WTC11 (cell line): ENCODE measurements around the gene DNAJC17. TPM values are rescaled to one million over a fixed set of nuclear protein-coding genes. Genes with fewer than 3 reads are reported as not detected.

Experiments used
- ATAC-seq: fragments of 200-7000 bp; cut with Tn5 transposase; 2 replicates; pipeline ENCODE4 v1.10.0; 2021; ENCODE audit warnings: mild to moderate bottlenecking, moderate library complexity
- CTCF ChIA-PET: fragments of 300-600 bp; sonication (Branson Sonifier 250); formaldehyde crosslinking; loops from one replicate; lab custom pipeline; 2021; ENCODE audit warnings: antibody characterized with exemption; lab: Charles Lee
- POLR2A ChIA-PET: fragments of 350-600 bp; sonication (Branson Sonifier 250); formaldehyde crosslinking; loops from one replicate; lab custom pipeline; 2021; ENCODE audit warnings: antibody characterized with exemption; lab: Charles Lee
- DNase-seq: peaks from one replicate; pipeline ENCODE4 v3.0.0; 2021; ENCODE audit warnings: low spot score
- H3K27ac Mint-ChIP-seq: 2 replicates; pipeline ENCODE4 v1.8.0; 2021; ENCODE audit warnings: mixed read lengths
- H3K27me3 Mint-ChIP-seq: 2 replicates; pipeline ENCODE4 v1.8.0; 2021; ENCODE audit warnings: low read depth, mild to moderate bottlenecking, moderate library complexity, mixed read lengths
- H3K36me3 Mint-ChIP-seq: 2 replicates; pipeline ENCODE4 v1.8.0; 2021; ENCODE audit warnings: mixed read lengths
- H3K4me1 Mint-ChIP-seq: 2 replicates; pipeline ENCODE4 v1.8.0; 2022; ENCODE audit warnings: mixed read lengths
- H3K4me3 Mint-ChIP-seq: 2 replicates; pipeline ENCODE4 v1.8.0; 2021; ENCODE audit warnings: mild to moderate bottlenecking, moderate library complexity, mixed read lengths
- H3K9me3 Mint-ChIP-seq: 2 replicates; pipeline ENCODE4 v1.8.0; 2021; ENCODE audit warnings: mixed read lengths
- ARID4B ChIP-seq: sonication (generic); formaldehyde crosslinking; IDR thresholded peaks from 2 replicates; pipeline ENCODE4 v1.8.0; 2023; ENCODE audit warnings: missing genetic modification reagents, mild to moderate bottlenecking, borderline replicate concordance
- ATF6 ChIP-seq: sonication (generic); formaldehyde crosslinking; IDR thresholded peaks from 2 replicates; pipeline ENCODE4 v1.8.1; 2023; ENCODE audit warnings: mild to moderate bottlenecking, missing genetic modification reagents
- FOXK1 ChIP-seq: sonication (generic); formaldehyde crosslinking; IDR thresholded peaks from 2 replicates; pipeline ENCODE4 v1.8.0; 2022; ENCODE audit warnings: mild to moderate bottlenecking, moderate library complexity, missing genetic modification reagents
- MYBL2 ChIP-seq: sonication (generic); formaldehyde crosslinking; IDR thresholded peaks from 2 replicates; pipeline ENCODE4 v1.8.1; 2023; ENCODE audit warnings: mild to moderate bottlenecking, moderate library complexity, missing genetic modification reagents
- NFE2L1 ChIP-seq: sonication (generic); formaldehyde crosslinking; IDR thresholded peaks from 2 replicates; pipeline ENCODE4 v1.8.1; 2023; ENCODE audit warnings: missing genetic modification reagents
- PREB ChIP-seq: sonication (generic); formaldehyde crosslinking; IDR thresholded peaks from 2 replicates; pipeline ENCODE4 v1.8.1; 2022; ENCODE audit warnings: mild to moderate bottlenecking, missing genetic modification reagents, moderate library complexity, borderline replicate concordance
- RORB ChIP-seq: fragments of 250-450 bp; sonication (Bioruptor Pico); IDR thresholded peaks from 2 replicates; pipeline ENCODE4 v1.9.0; 2021; ENCODE audit warnings: mild to moderate bottlenecking
- ZNF121 ChIP-seq: sonication (generic); formaldehyde crosslinking; IDR thresholded peaks from 2 replicates; pipeline ENCODE4 v1.8.0; 2023; ENCODE audit warnings: missing genetic modification reagents
- ZNF263 ChIP-seq: sonication (generic); formaldehyde crosslinking; IDR thresholded peaks from 2 replicates; pipeline ENCODE4 v1.8.1; 2022; ENCODE audit warnings: low read depth, mild to moderate bottlenecking, moderate library complexity, missing genetic modification reagents
- ZNF423 ChIP-seq: fragments of 250-450 bp; sonication (Bioruptor Pico); IDR thresholded peaks from 2 replicates; pipeline ENCODE4 v2.1.2; 2022; ENCODE audit warnings: mild to moderate bottlenecking, moderate library complexity
- total RNA-seq: library from RNA; stranded (reverse); gene quantifications from 3 replicates; pipeline ENCODE4 v1.2.3, GENCODE V29; 2021
- TF ChIP-seq, protein P1 (sequence below): sonication (generic); formaldehyde crosslinking; IDR thresholded peaks from 2 replicates; pipeline ENCODE4 v1.8.1; 2022; ENCODE audit warnings: low read depth, mild to moderate bottlenecking, moderate library complexity, missing genetic modification reagents, borderline replicate concordance
- TF ChIP-seq, protein P2 (sequence below): sonication (generic); formaldehyde crosslinking; IDR thresholded peaks from 2 replicates; pipeline ENCODE4 v1.8.1; 2023; ENCODE audit warnings: mild to moderate bottlenecking, missing genetic modification reagents
- TF ChIP-seq, protein P3 (sequence below): sonication (generic); formaldehyde crosslinking; IDR thresholded peaks from 2 replicates; pipeline ENCODE4 v1.8.0; 2022; ENCODE audit warnings: missing genetic modification reagents

The DNAJC17 gene
- total RNA-seq, 1 experiment from 2014 or later: 49.8 TPM

DNA sequence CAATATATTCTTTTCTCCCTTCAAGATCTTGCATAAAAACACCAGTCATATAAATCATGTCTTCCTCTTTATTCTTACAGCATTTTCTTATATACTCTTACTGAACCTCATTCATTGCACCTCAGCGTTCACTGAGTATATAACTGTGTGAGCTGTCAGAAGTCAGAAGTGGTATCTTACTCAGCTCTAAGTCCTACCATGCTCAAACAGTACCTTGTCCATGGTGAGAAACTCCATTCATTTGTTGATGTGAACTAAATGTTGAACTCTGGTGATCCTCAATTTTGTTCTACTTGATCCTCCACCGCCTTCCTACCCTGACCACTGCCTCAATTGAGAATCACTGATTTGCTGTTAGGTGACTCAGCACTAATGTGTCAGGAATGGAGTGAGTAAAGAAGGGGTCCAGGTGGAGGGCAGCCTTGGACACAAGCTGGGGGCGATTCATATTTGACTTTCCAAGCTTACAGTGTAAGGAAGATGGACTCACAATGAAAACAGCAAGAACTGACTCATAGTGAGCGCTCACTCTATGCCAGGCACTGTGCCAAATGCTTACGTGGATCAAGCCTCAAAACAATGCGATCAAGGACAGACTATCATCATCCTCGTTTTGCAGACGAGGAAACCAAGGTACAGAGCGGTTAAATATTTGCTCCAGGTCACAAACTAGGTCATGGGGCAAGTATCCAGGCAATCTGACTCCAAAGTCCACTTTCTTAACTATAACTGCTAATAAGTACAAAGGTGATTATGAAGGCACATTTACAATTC, 13.9 kb downstream of the DNAJC17 start:
- ATAC-seq: no peak
- peak overlapping the region; percentile 2; the same call in 1 of the 2 replicates for H3K27ac Mint-ChIP-seq
- TF ChIP-seq RORB: no peak
- no peak for TF ChIP-seq ATF6 (CRISPR knock-in tag)
- TF ChIP-seq ZNF423: no peak
- no peak for TF ChIP-seq PREB
- no peak for TF ChIP-seq FOXK1 (CRISPR knock-in tag)
- no peak for TF ChIP-seq ZNF263
- TF ChIP-seq, protein P1, sequence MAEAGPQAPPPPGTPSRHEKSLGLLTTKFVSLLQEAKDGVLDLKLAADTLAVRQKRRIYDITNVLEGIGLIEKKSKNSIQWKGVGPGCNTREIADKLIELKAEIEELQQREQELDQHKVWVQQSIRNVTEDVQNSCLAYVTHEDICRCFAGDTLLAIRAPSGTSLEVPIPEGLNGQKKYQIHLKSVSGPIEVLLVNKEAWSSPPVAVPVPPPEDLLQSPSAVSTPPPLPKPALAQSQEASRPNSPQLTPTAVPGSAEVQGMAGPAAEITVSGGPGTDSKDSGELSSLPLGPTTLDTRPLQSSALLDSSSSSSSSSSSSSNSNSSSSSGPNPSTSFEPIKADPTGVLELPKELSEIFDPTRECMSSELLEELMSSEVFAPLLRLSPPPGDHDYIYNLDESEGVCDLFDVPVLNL: no peak
- TF ChIP-seq, protein P2, sequence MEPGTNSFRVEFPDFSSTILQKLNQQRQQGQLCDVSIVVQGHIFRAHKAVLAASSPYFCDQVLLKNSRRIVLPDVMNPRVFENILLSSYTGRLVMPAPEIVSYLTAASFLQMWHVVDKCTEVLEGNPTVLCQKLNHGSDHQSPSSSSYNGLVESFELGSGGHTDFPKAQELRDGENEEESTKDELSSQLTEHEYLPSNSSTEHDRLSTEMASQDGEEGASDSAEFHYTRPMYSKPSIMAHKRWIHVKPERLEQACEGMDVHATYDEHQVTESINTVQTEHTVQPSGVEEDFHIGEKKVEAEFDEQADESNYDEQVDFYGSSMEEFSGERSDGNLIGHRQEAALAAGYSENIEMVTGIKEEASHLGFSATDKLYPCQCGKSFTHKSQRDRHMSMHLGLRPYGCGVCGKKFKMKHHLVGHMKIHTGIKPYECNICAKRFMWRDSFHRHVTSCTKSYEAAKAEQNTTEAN (CRISPR knock-in tag): no peak
- TF ChIP-seq, all 79 proteins: peak for 0
- Mint-ChIP-seq H3K4me3 (no peak overlapping the region), H3K36me3 (peaks cover 10% of the 10 kb centered on the region), H3K9me3 (no peaks in the 10 kb centered on the region), H3K27me3 (no peaks in the 10 kb centered on the region), H3K4me1 (peaks cover 46% of the 10 kb centered on the region)
- POLR2A ChIA-PET: interaction anchor here (0.6 kb wide), 1 partner anchor 8 kb away, joined by 3 read pairs; no protein-coding TSS in a partner anchor
- CTCF ChIA-PET: interaction anchor here (1.0 kb wide), 1 partner anchor 22 kb away, joined by 3 read pairs; no protein-coding TSS in a partner anchor
- DNase-seq: no peak

DNA sequence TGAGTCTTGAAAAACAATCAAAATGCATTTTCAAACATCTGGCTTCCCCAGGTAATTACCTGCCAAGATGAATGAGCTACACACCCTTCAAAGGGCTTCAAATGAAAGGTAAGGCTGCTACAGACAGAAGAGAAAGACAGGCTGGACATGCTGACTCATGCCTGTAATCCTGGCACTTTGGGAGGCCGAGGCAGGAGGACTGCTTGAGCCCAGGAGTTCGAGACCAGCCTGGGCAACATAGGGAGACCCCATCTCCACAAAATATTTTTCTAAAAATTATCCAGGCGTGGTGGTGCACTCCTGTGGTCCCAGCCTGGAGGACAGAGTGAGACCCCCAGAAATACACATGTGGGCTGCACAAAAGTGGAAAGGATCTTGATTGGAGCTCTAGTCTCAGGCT, 14.9 kb downstream of the DNAJC17 start:
- CTCF ChIA-PET: interaction anchor here (0.7 to 1.0 kb wide), 3 partner anchors 14 to 103 kb away, joined by 3 read pairs; partner anchors contain the start of genes DNAJC17 and ZFYVE19
- no peak overlapping the region; the same call in 1 of the 2 replicates for H3K27ac Mint-ChIP-seq
- POLR2A ChIA-PET: interaction anchor here (0.6 kb wide), 1 partner anchor 9 kb away, joined by 3 read pairs; no protein-coding TSS in a partner anchor

More for the DNA sequence above, 14.9 kb downstream of the DNAJC17 start:
- DNase-seq (no peak), ATAC-seq (no peak)
- Mint-ChIP-seq H3K27me3 (no peaks in the 10 kb centered on the region), H3K9me3 (no peaks in the 10 kb centered on the region), H3K4me3 (no peak overlapping the region), H3K4me1 (peaks cover 48% of the 10 kb centered on the region), H3K36me3 (peaks cover 10% of the 10 kb centered on the region)
- no peak for TF ChIP-seq ARID4B (CRISPR knock-in tag)
- TF ChIP-seq ZNF121 (CRISPR knock-in tag): peak; percentile 82
- no peak for TF ChIP-seq NFE2L1 (CRISPR knock-in tag)
- no peak for TF ChIP-seq MYBL2 (CRISPR knock-in tag)
- TF ChIP-seq, protein P3, sequence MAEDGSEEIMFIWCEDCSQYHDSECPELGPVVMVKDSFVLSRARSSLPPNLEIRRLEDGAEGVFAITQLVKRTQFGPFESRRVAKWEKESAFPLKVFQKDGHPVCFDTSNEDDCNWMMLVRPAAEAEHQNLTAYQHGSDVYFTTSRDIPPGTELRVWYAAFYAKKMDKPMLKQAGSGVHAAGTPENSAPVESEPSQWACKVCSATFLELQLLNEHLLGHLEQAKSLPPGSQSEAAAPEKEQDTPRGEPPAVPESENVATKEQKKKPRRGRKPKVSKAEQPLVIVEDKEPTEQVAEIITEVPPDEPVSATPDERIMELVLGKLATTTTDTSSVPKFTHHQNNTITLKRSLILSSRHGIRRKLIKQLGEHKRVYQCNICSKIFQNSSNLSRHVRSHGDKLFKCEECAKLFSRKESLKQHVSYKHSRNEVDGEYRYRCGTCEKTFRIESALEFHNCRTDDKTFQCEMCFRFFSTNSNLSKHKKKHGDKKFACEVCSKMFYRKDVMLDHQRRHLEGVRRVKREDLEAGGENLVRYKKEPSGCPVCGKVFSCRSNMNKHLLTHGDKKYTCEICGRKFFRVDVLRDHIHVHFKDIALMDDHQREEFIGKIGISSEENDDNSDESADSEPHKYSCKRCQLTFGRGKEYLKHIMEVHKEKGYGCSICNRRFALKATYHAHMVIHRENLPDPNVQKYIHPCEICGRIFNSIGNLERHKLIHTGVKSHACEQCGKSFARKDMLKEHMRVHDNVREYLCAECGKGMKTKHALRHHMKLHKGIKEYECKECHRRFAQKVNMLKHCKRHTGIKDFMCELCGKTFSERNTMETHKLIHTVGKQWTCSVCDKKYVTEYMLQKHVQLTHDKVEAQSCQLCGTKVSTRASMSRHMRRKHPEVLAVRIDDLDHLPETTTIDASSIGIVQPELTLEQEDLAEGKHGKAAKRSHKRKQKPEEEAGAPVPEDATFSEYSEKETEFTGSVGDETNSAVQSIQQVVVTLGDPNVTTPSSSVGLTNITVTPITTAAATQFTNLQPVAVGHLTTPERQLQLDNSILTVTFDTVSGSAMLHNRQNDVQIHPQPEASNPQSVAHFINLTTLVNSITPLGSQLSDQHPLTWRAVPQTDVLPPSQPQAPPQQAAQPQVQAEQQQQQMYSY (CRISPR knock-in tag): no peak
